ENCODE results near the gene KPNB1. TPM values are rescaled to one million over a fixed set of nuclear protein-coding genes. Genes with fewer than 3 reads are reported as not detected.

The KPNB1 gene
- total and polyA plus RNA-seq, 4 donors: 40.1 to 258 (median 158) TPM

- Histone ChIP-seq H3K9ac (ENCODE audit: insufficient read depth in 1 of 2, low read length in 2 of 2) (no peak overlapping the region), H3K4me3 (no peak overlapping the region), H3K9me3 (ENCODE audit: control insufficient read depth in 4 of 4, insufficient read depth in 3 of 4, low read length in 3 of 4) (no peaks in the 10 kb centered on the region), H3K36me3 (ENCODE audit: control insufficient read depth in 4 of 4, insufficient read depth in 4 of 4, low read length in 4 of 4) (peaks cover 15 to 30% (median 19%) of the 10 kb centered on the region in 4 donors), H3K27ac (ENCODE audit: low read depth in 1 of 2, low read length in 1 of 2) (peak overlapping the region in 1 of 2 donors; percentile 15), H3K4me1 (ENCODE audit: control insufficient read depth in 5 of 5, insufficient read depth in 5 of 5, low read length in 5 of 5) (peaks cover 0 to 6% (median 0%) of the 10 kb centered on the region in 5 donors), H3K27me3 (ENCODE audit: control insufficient read depth in 3 of 3, insufficient read depth in 3 of 3, low read length in 2 of 3) (no peaks in the 10 kb centered on the region)
- ATAC-seq (ENCODE audit: insufficient read depth, low FRiP score): peak; percentile 62
- TF ChIP-seq CTCF (IDR thresholded peaks at IDR 0.05; ENCODE audit: control extremely low read depth, extremely low read depth): no peak
- DNase-seq: no peak
- 79 to 86% methylated on average over 9 of the region's 9 CpGs for WGBS, 2 donors
These were observed 28.2 kb upstream of the KPNB1 start for GRCh38 chr17:47621293-47622179.

GRCh38 chr17:47622180-47622549, 27.6 kb upstream of the KPNB1 start:
- 68 to 82% methylated on average over 2 of the region's 2 CpGs for WGBS, 2 donors
- no peak overlapping the region for H3K9ac ChIP-seq (ENCODE audit: insufficient read depth in 1 of 2, low read length in 2 of 2)

GRCh38 chr17:47624727-47625068, 25.0 kb upstream of the KPNB1 start:
- H3K4me1 ChIP-seq (ENCODE audit: control insufficient read depth in 5 of 5, insufficient read depth in 5 of 5, low read length in 5 of 5): peaks cover 0 to 6% (median 0%) of the 10 kb centered on the region in 5 donors
- 55 to 67% methylated on average over 1 of the region's 1 CpG for WGBS, 2 donors
- H3K27ac ChIP-seq (ENCODE audit: low read depth in 1 of 2, low read length in 1 of 2): no peak overlapping the region
- no peak overlapping the region for H3K9ac ChIP-seq (ENCODE audit: insufficient read depth in 1 of 2, low read length in 2 of 2)
- DNase-seq (no peak), ATAC-seq (ENCODE audit: insufficient read depth, low FRiP score) (no peak)
- no peaks in the 10 kb centered on the region for H3K9me3 ChIP-seq (ENCODE audit: control insufficient read depth in 4 of 4, insufficient read depth in 3 of 4, low read length in 3 of 4)
- peaks cover 4 to 18% (median 10%) of the 10 kb centered on the region in 4 donors for H3K36me3 ChIP-seq (ENCODE audit: control insufficient read depth in 4 of 4, insufficient read depth in 4 of 4, low read length in 4 of 4)
- H3K4me3 ChIP-seq: no peak overlapping the region
- no peaks in the 10 kb centered on the region for H3K27me3 ChIP-seq (ENCODE audit: control insufficient read depth in 3 of 3, insufficient read depth in 3 of 3, low read length in 2 of 3)
- TF ChIP-seq CTCF (IDR thresholded peaks at IDR 0.05; ENCODE audit: control extremely low read depth, extremely low read depth): no peak

More at GRCh38 chr17:47622180-47622549, 27.6 kb upstream of the KPNB1 start:
- Histone ChIP-seq H3K27me3 (ENCODE audit: control insufficient read depth in 3 of 3, insufficient read depth in 3 of 3, low read length in 2 of 3) (no peaks in the 10 kb centered on the region), H3K36me3 (ENCODE audit: control insufficient read depth in 4 of 4, insufficient read depth in 4 of 4, low read length in 4 of 4) (peaks cover 15 to 28% (median 19%) of the 10 kb centered on the region in 4 donors), H3K9me3 (ENCODE audit: control insufficient read depth in 4 of 4, insufficient read depth in 3 of 4, low read length in 3 of 4) (no peaks in the 10 kb centered on the region), H3K4me1 (ENCODE audit: control insufficient read depth in 5 of 5, insufficient read depth in 5 of 5, low read length in 5 of 5) (peaks cover 0 to 6% (median 0%) of the 10 kb centered on the region in 5 donors), H3K27ac (ENCODE audit: low read depth in 1 of 2, low read length in 1 of 2) (peak overlapping the region in 1 of 2 donors; percentile 50), H3K4me3 (no peak overlapping the region)
- no peak for TF ChIP-seq CTCF (IDR thresholded peaks at IDR 0.05; ENCODE audit: control extremely low read depth, extremely low read depth)
- ATAC-seq (ENCODE audit: insufficient read depth, low FRiP score) (no peak), DNase-seq (no peak)

Data from lung (tissue), 12 donors.